NAMALWA (cell line): ENCODE data around the gene GALNTL6.
"Not testable (repeated sequence)": the region's sequence is repeated elsewhere in the genome, so short reads cannot be mapped to it uniquely, and the experiment has no call there.

ENCODE experiments used
- DNase-seq: peaks from one replicate; pipeline ENCODE4 v3.0.0-alpha.2; 2015; ENCODE audit warnings: low spot score

GALNTL6 gene

GRCh38 chr4:172946503-172946902 lies 1133.3 kb downstream of the GALNTL6 start:
- no peak for DNase-seq

- no peak for DNase-seq
These were observed 1134.4 kb downstream of the GALNTL6 start for GRCh38 chr4:172947594-172947993.

DNA sequence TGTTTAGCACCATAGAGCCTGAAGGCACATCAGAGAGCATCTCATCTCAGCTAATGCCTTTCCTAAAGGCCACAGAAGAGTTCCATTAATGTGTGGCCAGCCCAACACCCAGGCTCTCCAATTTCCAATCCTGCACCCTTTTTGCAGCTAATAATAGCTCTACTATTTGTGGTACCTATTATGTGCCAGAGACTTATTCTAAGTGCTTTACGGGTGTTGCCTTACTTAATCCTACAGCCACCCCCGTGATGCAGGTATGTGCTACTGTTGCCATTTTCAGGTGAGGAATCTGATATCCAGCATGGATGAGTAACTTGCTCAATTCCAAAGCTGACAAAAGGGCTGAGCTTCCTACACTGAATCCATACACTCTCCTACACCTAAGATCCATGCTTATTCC lies 1137.8 kb downstream of the GALNTL6 start:
- no peak for DNase-seq

DNA sequence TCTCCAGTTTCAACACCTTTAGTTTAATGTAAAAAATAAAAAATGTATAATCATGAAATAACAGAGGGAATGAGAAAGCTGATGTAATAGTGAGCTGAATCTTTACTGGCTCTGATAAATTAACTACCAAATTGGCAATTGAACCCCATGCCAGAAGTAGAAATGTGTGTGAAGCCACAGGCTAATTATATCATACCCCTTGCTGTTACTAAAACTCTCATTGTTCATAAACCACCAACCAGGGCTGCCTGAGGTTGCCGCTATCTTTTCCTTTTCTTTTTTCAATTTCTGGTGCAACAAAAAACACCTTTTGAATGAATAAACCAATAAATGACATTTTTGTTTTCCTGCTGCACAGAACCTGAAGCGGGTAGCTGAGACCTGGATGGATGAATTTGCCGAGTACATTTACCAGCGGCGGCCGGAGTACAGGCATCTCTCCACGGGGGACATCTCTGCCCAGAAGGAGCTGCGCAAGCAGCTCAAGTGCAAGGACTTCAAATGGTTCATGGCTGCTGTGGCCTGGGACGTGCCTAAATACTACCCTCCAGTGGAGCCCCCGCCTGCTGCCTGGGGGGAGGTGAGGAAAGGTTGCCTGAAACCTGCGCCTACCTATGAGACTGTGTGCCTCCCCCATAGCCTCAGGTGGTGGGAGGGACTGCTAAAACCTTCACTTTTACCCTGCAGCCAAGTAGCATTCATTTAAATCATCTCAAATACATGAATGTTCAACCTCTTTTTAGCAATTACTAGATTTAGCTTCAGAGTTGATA lies 1138.7 kb downstream of the GALNTL6 start:
- no peak for DNase-seq

DNA sequence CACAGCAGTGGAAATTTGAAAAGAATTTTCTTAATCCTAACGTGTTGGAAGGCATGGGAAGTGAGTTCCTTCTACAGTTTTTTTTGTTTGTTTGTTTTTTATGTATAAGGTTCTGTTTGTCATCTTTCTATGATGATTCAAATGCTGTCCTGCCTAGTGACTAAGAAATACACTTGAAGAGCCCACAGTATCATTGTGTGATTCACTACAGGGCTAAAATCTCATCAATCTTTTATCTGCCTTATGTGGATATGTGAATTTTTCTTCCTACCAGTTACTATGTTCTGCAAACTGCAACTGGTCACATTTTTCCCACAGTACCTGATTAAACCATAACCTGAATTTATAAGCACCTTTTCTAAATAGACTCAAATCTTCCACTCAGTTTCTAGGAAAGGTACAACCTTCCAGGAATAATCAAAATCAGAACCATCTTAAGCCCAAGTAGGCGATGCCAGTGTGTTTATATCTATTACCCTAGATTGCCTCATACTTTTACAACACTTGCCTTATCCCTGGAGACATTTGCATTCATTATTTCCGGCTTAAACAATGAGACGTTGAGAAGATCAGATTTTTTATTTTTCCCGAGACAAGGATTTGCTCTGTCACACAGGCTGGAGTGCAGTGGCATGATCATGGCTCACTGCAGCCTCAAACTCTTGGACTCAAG lies 1140.8 kb downstream of the GALNTL6 start:
- no peak for DNase-seq

GRCh38 chr4:172956340-172956739 lies 1143.1 kb downstream of the GALNTL6 start:
- not testable (repeated sequence) for DNase-seq

- no peak for DNase-seq
These were observed 1144.0 kb downstream of the GALNTL6 start for GRCh38 chr4:172957216-172957615.

- DNase-seq: no peak
These were observed 1149.6 kb downstream of the GALNTL6 start for GRCh38 chr4:172962564-172963353.

DNA sequence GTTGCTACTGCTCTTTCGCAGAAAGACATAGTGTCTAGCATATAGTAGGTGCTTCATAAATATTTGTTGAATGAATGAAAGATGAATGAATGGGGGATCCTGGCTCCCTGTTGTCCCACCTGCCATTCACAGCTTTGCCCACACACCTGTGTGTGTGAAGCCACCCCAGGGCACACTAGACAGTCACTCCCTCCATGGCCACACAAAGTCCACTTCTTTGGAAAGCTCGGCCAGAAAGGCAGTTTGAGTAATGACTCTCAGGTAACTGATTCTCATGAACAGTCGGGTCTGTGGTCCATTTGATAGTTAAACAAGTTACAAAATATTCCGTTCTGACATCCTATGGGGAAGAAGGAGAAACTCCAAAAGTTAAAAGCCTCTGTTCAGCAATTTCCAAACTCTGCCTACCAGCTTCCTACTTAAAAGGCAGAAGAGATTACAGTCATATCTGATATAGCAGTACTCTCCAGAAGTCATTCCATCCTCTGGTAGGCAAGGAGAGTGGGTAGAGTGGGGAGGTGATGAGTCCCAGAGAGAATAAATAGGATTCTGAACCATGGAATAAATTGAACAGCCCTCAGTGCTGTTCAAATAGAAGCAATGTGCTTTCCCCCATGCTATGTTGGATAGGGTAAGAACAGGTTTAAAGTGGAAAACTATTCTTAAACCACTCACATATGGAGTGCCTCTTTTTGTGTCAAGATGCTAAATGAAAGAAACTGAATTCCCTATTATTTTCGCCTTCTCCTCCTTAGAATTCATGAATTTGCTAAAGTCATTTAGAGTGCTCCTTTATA lies 1150.5 kb downstream of the GALNTL6 start:
- no peak for DNase-seq

DNA sequence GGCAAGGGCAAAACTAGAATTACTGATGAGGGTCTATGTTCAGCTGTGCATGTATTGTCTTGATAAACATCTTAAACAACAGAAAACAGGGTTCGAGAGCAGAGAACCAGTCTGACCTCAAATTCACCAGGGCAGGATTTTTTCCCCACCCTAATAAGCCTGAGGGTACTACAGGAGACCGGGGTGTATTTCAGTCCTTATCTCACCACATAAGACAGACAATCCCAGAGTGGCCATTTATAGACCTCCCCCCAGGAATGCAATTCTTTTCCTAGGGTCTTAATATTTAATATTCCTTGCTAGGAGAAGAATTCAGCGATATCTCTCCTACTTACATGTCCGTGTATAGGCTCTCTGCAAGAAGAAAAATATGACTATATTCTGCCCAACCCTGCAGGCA lies 1157.0 kb downstream of the GALNTL6 start:
- not testable (repeated sequence) for DNase-seq

GRCh38 chr4:172974586-172974985 lies 1161.4 kb downstream of the GALNTL6 start:
- no peak for DNase-seq

DNA sequence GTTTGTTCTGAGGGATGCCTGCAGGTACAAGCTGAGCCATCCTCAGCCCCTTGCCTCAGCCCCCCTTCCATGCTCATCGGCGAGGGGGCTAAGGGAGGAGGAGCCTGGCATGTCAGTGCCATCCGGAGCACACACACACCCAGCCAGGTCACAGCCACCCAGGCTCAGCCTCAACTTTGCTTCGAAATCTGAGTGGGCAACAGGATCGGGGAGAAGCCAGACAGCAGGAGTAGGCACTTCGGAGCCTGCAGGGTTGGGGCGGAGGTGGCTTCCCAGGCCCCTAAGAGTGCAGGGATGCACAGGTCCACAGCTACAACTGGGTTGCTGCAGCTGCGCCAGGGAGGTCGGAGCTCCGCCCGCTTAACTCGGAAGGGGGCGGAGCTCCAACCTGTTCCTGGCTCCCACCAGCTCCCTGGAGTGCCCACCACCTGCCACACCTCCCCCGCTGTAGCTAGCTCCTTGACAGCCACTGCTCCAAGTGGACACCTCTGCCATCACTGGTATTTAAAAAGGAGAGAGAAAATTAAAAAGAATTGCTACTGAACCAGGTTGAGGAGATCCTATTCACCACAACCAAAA lies 1162.5 kb downstream of the GALNTL6 start:
- no peak for DNase-seq

GRCh38 chr4:172977491-172978041 lies 1164.4 kb downstream of the GALNTL6 start:
- DNase-seq: not testable (repeated sequence)

- DNase-seq: no peak
These were observed 1165.6 kb downstream of the GALNTL6 start for GRCh38 chr4:172978848-172979247.

DNA sequence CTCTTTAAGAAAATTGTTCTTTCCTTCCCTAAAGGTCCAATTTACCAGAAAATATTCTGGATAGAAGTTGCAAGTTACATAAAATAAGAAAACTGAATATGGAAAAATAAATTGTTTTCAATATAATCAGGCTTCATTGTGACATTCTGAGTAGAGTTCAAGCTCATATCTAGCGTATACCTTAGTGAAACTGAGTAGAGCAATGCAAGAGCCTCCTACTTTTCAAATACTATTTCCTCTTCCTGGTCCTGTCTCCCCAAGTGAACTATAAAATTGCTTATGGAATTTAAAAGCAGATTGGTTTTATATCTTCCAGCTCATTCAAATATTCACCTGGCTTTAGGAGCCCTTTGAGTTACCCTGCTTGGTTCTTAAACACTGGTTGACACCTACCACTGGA lies 1166.1 kb downstream of the GALNTL6 start:
- no peak for DNase-seq

DNA sequence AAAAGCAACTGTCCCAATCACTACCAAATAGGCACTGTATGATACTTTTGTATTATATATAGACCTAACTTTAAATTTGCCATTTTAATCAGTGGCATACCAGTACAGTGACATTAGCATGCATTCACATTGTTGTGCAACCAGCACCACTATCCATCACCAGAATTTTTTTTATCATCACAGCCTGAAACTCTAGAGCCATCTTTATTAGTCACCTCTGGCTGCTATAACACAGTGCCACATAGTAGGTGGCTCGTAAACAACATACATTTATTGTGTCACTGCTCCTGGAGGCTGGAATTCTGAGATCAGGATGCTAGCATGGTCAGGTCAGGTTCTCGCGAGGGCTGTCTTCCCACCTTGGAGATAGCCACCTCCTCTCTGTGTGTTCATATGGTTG lies 1167.0 kb downstream of the GALNTL6 start:
- no peak for DNase-seq

DNA sequence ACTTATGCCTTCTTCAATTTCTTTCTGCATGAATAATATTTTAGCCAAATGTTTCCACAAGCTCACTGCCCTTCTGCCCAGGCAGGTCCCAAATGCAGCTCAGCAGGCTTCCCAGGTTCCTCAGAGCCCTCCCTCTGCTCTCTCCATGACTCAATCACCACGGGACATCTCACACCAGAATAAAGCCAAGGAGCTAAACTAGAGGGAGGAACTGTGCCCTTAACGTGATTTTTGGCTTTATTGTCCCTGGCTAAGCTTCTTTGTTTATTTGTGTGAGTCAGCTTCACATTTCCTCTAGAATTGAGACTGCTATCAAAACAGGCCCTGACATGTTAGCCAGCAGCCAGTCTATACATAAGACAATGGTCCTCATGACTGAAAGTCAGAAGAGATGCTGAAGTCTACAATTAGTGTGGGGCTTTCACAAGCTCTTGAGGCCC lies 1169.0 kb downstream of the GALNTL6 start:
- no peak for DNase-seq

GRCh38 chr4:172983014-172983413 lies 1169.8 kb downstream of the GALNTL6 start:
- no peak for DNase-seq

GRCh38 chr4:172983631-172984030 lies 1170.4 kb downstream of the GALNTL6 start:
- DNase-seq: no peak

- no peak for DNase-seq
These were observed 1172.3 kb downstream of the GALNTL6 start for GRCh38 chr4:172985552-172985951.

GRCh38 chr4:172986114-172986513 lies 1172.9 kb downstream of the GALNTL6 start:
- DNase-seq: no peak
